ENCODE measurements around the gene CA10. TPM values are rescaled to one million over a fixed set of nuclear protein-coding genes. Genes with fewer than 3 reads are reported as not detected.

The CA10 gene
- total RNA-seq, 1 experiment from 2014 or later, result not detected

GRCh38 chr17:51799240-51799639, 359.3 kb downstream of the CA10 start:
- no peaks in the 10 kb centered on the region for H4K20me1 ChIP-seq (ENCODE audit: insufficient read depth)
- no peaks in the 10 kb centered on the region for H3K79me2 ChIP-seq (ENCODE audit: low read depth)
- H3K4me2 ChIP-seq, result no peak overlapping the region
- H3K9me3 ChIP-seq (ENCODE audit: insufficient read depth, low read depth), result no peaks in the 10 kb centered on the region
- no peak overlapping the region for H2AFZ ChIP-seq
- no peaks in the 10 kb centered on the region for H3K36me3 ChIP-seq (ENCODE audit: low read depth)
- TF ChIP-seq, protein P1, sequence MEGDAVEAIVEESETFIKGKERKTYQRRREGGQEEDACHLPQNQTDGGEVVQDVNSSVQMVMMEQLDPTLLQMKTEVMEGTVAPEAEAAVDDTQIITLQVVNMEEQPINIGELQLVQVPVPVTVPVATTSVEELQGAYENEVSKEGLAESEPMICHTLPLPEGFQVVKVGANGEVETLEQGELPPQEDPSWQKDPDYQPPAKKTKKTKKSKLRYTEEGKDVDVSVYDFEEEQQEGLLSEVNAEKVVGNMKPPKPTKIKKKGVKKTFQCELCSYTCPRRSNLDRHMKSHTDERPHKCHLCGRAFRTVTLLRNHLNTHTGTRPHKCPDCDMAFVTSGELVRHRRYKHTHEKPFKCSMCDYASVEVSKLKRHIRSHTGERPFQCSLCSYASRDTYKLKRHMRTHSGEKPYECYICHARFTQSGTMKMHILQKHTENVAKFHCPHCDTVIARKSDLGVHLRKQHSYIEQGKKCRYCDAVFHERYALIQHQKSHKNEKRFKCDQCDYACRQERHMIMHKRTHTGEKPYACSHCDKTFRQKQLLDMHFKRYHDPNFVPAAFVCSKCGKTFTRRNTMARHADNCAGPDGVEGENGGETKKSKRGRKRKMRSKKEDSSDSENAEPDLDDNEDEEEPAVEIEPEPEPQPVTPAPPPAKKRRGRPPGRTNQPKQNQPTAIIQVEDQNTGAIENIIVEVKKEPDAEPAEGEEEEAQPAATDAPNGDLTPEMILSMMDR (conservative IDR thresholded peaks at IDR 0.05), result no peak
- no peak for TF ChIP-seq EZH2 (IDR thresholded peaks at IDR 0.05; ENCODE audit: low read depth)
- H3K4me1 ChIP-seq (replicated peaks; ENCODE audit: insufficient read depth), result no peaks in the 10 kb centered on the region
- H3K9me2 ChIP-seq (ENCODE audit: insufficient read depth), result no peaks in the 10 kb centered on the region
- no peak overlapping the region for H3K4me3 ChIP-seq
- no peaks in the 10 kb centered on the region for H3F3A ChIP-seq (ENCODE audit: insufficient read depth, low read depth)
- no peak overlapping the region for H3K27ac ChIP-seq
- no TSS peak for BruUV-seq (replicated peaks)
- intact Hi-C loops (cut with micrococcal nuclease; ENCODE audit: unreplicated experiment), result no loop called here
- DNase-seq, result no peak
- ChIA-PET CTCF (no interaction called here), POLR2A (ENCODE audit: unreplicated experiment) (no interaction called here)
- no peaks in the 10 kb centered on the region; the same call in 1 of the 2 replicates for H3K27me3 ChIP-seq (ENCODE audit: insufficient read depth, low read depth)

DNA sequence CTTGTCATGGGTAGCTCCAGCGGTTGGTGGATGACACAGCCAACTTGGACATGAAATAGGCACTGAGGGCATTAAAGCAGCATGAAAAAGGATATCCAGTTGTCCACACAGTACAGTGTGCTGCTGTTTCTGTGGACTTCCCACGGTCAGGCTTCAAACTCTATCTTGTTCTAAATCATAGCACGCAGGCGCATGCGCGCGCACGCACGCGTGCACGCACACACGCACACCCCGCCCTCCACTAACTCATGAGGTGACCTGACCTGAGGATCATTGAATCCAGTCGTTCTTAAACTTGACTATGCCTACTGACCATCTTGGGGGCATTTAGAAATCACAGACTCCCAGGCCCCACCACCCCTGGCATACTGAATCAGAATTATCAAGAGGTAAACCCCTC, 361.4 kb downstream of the CA10 start:
- intact Hi-C loops (cut with micrococcal nuclease; ENCODE audit: unreplicated experiment), result no loop called here
- Histone ChIP-seq H3F3A (ENCODE audit: insufficient read depth, low read depth) (no peaks in the 10 kb centered on the region), H3K9me2 (ENCODE audit: insufficient read depth) (no peaks in the 10 kb centered on the region), H3K4me3 (no peak overlapping the region), H3K27ac (no peak overlapping the region), H3K27me3 (ENCODE audit: insufficient read depth, low read depth) (no peaks in the 10 kb centered on the region), H4K20me1 (ENCODE audit: insufficient read depth) (no peaks in the 10 kb centered on the region), H3K36me3 (ENCODE audit: low read depth) (no peaks in the 10 kb centered on the region), H3K4me1 (replicated peaks; ENCODE audit: insufficient read depth) (no peaks in the 10 kb centered on the region), H2AFZ (no peak overlapping the region), H3K4me2 (no peak overlapping the region), H3K79me2 (ENCODE audit: low read depth) (no peaks in the 10 kb centered on the region), H3K9me3 (ENCODE audit: insufficient read depth, low read depth) (no peaks in the 10 kb centered on the region)
- POLR2A ChIA-PET (ENCODE audit: unreplicated experiment), result no interaction called here
- no peak for TF ChIP-seq EZH2 (IDR thresholded peaks at IDR 0.05; ENCODE audit: low read depth)
- TF ChIP-seq, protein P1 (conservative IDR thresholded peaks at IDR 0.05), result no peak
- no peak for DNase-seq
- no TSS peak for BruUV-seq (replicated peaks)
- CTCF ChIA-PET, result no interaction called here

DNA sequence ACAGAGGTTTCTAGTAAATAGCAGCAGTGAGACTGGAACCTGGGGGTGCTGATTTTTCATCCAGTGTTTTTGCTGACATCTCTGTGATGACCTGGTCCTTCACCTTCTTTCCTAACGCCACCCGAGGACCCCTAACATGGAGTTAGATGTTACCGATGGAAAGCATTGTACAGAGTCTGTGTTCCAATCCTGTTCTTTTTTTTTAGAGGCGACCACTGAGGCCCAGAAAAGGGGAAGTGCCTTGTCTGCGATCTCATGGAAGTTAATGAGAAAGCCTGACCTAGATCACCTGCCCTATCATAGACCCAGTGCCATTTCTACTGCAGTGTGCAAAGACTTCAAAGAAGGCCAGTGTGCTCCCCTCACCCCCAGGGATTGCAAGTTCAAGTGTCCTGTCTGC, 362.5 kb downstream of the CA10 start:
- Histone ChIP-seq H3K4me1 (replicated peaks; ENCODE audit: insufficient read depth) (no peaks in the 10 kb centered on the region), H3K79me2 (ENCODE audit: low read depth) (no peaks in the 10 kb centered on the region), H3K9me3 (ENCODE audit: insufficient read depth, low read depth) (no peaks in the 10 kb centered on the region), H3K4me3 (no peak overlapping the region), H3F3A (ENCODE audit: insufficient read depth, low read depth) (no peaks in the 10 kb centered on the region), H3K27ac (no peak overlapping the region), H3K27me3 (ENCODE audit: insufficient read depth, low read depth) (no peaks in the 10 kb centered on the region), H3K9me2 (ENCODE audit: insufficient read depth) (no peaks in the 10 kb centered on the region), H2AFZ (no peak overlapping the region), H3K36me3 (ENCODE audit: low read depth) (no peaks in the 10 kb centered on the region), H3K4me2 (no peak overlapping the region), H4K20me1 (ENCODE audit: insufficient read depth) (no peaks in the 10 kb centered on the region)
- ChIA-PET POLR2A (ENCODE audit: unreplicated experiment) (no interaction called here), CTCF (no interaction called here)
- TF ChIP-seq, protein P1 (conservative IDR thresholded peaks at IDR 0.05), result no peak
- TF ChIP-seq EZH2 (IDR thresholded peaks at IDR 0.05; ENCODE audit: low read depth), result no peak
- DNase-seq, result no peak
- no TSS peak for BruUV-seq (replicated peaks)
- intact Hi-C loops (cut with micrococcal nuclease; ENCODE audit: unreplicated experiment), result no loop called here

Data from PC-9 (cell line).